Upper lobe of left lung (tissue), 6 donors: ENCODE measurements around the gene MYO5B. TPM values are rescaled to one million over a fixed set of nuclear protein-coding genes. Genes with fewer than 3 reads are reported as not detected.

Experiments
- ATAC-seq, 2 donors: fragments of 200-7000 bp; cut with Tn5 transposase; one replicate each; pipeline ENCODE4 v1.9.1; 2022; ENCODE audit warnings: mild to moderate bottlenecking in 2 of 2, moderate library complexity in 2 of 2; ENCODE audit not compliant: low FRiP score in 2 of 2
- DNase-seq, 2 donors: peaks; one replicate each; pipeline ENCODE4 v3.0.0-alpha.2; 2019 to 2020
- H3K27ac ChIP-seq, 4 donors: fragments of 200-600 bp; sonication (generic); one replicate each; pipeline ENCODE4 v1.5.1; 2016 to 2019
- H3K27me3 ChIP-seq, 4 donors: fragments of 200-600 bp; sonication (generic); one replicate each; pipeline ENCODE4 v1.5.1; 2017 to 2019
- H3K36me3 ChIP-seq, 4 donors: fragments of 200-600 bp; sonication (generic); one replicate each; pipeline ENCODE4 v1.5.1; 2016 to 2019
- H3K4me1 ChIP-seq, 4 donors: fragments of 200-600 bp; sonication (generic); one replicate each; pipeline ENCODE4 v1.5.1; 2018 to 2019
- H3K4me3 ChIP-seq, 4 donors: fragments of 200-600 bp; sonication (generic); one replicate each; pipeline ENCODE4 v1.5.1; 2017 to 2019; ENCODE audit warnings: mild to moderate bottlenecking in 2 of 4, moderate library complexity in 1 of 4
- H3K9me3 ChIP-seq, 4 donors: fragments of 200-600 bp; sonication (generic); one replicate each; pipeline ENCODE4 v1.5.1; 2018 to 2019
- CTCF ChIP-seq, 6 experiments: fragments of 450-650 bp in 4 of 6; fragments of 200-600 bp in 2 of 6; sonication (generic) in 2 of 6; IDR thresholded peaks; one replicate each; pipeline ENCODE4 v1.5.1; 2016 to 2019; ENCODE audit warnings: antibody characterized with exemption in 6 of 6
- EP300 ChIP-seq, 4 donors: sonication (generic); formaldehyde crosslinking; IDR thresholded peaks; one replicate each; pipeline ENCODE4 v1.5.1; 2017; ENCODE audit warnings: antibody characterized with exemption in 4 of 4, control low read depth in 2 of 4
- POLR2A ChIP-seq, 4 donors: fragments of 450-650 bp; IDR thresholded peaks; one replicate each; pipeline ENCODE4 v1.5.1; 2016 to 2017; ENCODE audit warnings: antibody characterized with exemption in 4 of 4, mild to moderate bottlenecking in 2 of 4
- POLR2AphosphoS5 ChIP-seq, 2 donors: sonication (generic); formaldehyde crosslinking; IDR thresholded peaks; one replicate each; pipeline ENCODE4 v1.5.1; 2017; ENCODE audit warnings: antibody characterized with exemption in 2 of 2
- WGBS, 2 donors: methylation state at CpG; one replicate each; pipeline ENCODE4 v1.1.5; 2017 to 2018; 5-methylcytosine and 5-hydroxymethylcytosine counted together
- total RNA-seq, 6 donors: library from RNA; depleted of rRNA in 4 of 6; stranded (reverse); fragments of >200 nt in 4 of 6; gene quantifications; one replicate each; pipeline versions ENCODE4 v1.1.0 to v1.2.1, GENCODE V29; 2016 to 2021
- donor health status: DM: no; HTN: no; CAD: no; lungs with moderate emphysema.
- donor health status: DM: no; HTN: yes; CAD: no; lungs with severe emphysema.

The MYO5B gene
- total RNA-seq, 6 donors from 2014 or later = 25.4 to 95.2 (median 49.6) TPM

DNA sequence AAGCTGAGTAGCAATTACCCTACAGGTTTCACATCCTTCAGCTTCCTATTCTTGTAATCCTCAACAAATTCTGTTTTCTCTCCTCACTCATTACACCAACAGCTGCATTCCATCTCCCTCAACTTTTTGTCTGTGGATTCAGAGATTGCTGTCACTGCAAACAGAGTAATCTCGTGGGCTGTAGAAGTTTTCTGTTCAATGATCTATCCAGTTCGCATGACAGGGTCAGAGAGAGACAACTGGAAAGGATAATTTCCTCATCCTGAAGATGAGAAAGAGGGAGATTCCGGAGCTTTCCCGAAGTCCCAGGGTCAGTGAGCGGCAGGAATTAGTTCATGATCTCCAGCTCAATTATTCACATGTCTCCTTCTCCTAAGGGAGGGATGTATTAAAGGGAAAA lies 75.7 kb downstream of the MYO5B start:
- no peak for DNase-seq
- ATAC-seq = no peak
- TF ChIP-seq POLR2AphosphoS5 (IDR thresholded peaks at IDR 0.05) (no peak), EP300 (IDR thresholded peaks at IDR 0.05) (no peak), POLR2A (IDR thresholded peaks at IDR 0.05) (no peak), CTCF (IDR thresholded peaks at IDR 0.05) (no peak)
- Histone ChIP-seq H3K27ac (no peak overlapping the region), H3K36me3 (no peaks in the 10 kb centered on the region), H3K4me3 (no peak overlapping the region), H3K4me1 (peaks cover 3 to 9% (median 4%) of the 10 kb centered on the region in 4 donors), H3K9me3 (no peaks in the 10 kb centered on the region), H3K27me3 (no peaks in the 10 kb centered on the region)
- WGBS, 2 donors = 52 to 55% methylated on average over 5 of the region's 5 CpGs

DNA sequence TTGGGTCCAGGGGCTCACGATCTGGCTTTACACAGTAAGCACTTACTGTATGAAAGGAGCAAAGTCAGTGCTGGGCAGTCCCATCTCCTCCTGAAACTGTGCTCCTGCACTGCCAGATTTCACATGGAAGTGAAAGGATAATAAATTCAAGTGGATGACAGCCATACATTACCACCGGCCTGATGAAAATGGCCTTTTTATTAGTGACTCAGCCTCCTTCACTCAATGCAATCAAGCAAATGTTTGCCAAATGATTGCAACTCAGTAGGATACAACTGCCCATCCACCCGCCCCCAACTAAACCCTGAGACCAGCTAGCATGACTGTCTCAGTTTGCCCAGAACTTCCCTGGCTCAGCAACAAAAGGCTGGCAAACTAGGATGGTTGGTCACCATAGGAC lies 77.1 kb downstream of the MYO5B start:
- Histone ChIP-seq H3K4me3 (no peak overlapping the region), H3K27me3 (no peaks in the 10 kb centered on the region), H3K4me1 (peaks cover 3 to 11% (median 4%) of the 10 kb centered on the region in 4 donors), H3K36me3 (no peaks in the 10 kb centered on the region), H3K27ac (no peak overlapping the region), H3K9me3 (no peaks in the 10 kb centered on the region)
- ATAC-seq = no peak
- DNase-seq = no peak
- WGBS, 2 donors = 72 to 76% methylated on average over 3 of the region's 3 CpGs
- TF ChIP-seq POLR2A (IDR thresholded peaks at IDR 0.05) (no peak), CTCF (IDR thresholded peaks at IDR 0.05) (no peak), POLR2AphosphoS5 (IDR thresholded peaks at IDR 0.05) (no peak), EP300 (IDR thresholded peaks at IDR 0.05) (no peak)

DNA sequence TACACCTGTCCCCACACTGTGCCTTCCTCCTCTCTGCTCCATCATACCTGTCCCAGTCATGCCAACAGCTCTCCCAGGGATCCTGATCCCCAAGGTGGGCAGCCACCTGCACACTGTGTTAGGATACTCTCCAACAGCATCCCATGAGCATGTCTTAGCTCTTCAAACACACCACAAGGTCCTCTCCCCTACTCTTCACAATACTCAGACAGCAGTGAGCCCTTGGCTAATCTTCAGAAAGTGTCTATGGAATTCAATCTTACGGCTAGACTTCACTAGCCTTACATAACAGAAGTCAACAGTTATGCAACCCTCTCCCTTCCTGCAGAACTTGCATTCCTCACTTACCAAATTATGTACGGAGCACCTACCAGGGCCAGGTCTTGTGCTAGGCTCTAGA lies 79.9 kb downstream of the MYO5B start:
- Histone ChIP-seq H3K9me3 (no peaks in the 10 kb centered on the region), H3K4me1 (peaks cover 3 to 11% (median 4%) of the 10 kb centered on the region in 4 donors), H3K4me3 (no peak overlapping the region), H3K27ac (no peak overlapping the region), H3K36me3 (no peaks in the 10 kb centered on the region), H3K27me3 (no peaks in the 10 kb centered on the region)
- peak in 1 of 2 donors; percentile 24 for DNase-seq
- ATAC-seq = peak; percentile 42 to 73
- TF ChIP-seq EP300 (IDR thresholded peaks at IDR 0.05) (no peak), CTCF (IDR thresholded peaks at IDR 0.05) (no peak), POLR2AphosphoS5 (IDR thresholded peaks at IDR 0.05) (no peak), POLR2A (IDR thresholded peaks at IDR 0.05) (no peak)
- 36 to 47% methylated on average over 2 of the region's 2 CpGs for WGBS, 2 donors

- H3K27ac ChIP-seq = no peak overlapping the region
- ATAC-seq = no peak
- H3K9me3 ChIP-seq = no peaks in the 10 kb centered on the region
- peaks cover under 1 to 11% (median 3%) of the 10 kb centered on the region in 4 donors for H3K4me1 ChIP-seq
- no peak for TF ChIP-seq POLR2AphosphoS5 (IDR thresholded peaks at IDR 0.05)
- TF ChIP-seq POLR2A (IDR thresholded peaks at IDR 0.05) = no peak
- WGBS, 2 donors = 55 to 66% methylated on average over 6 of the region's 6 CpGs
- no peak overlapping the region for H3K4me3 ChIP-seq
- no peaks in the 10 kb centered on the region for H3K36me3 ChIP-seq
- no peaks in the 10 kb centered on the region for H3K27me3 ChIP-seq
- DNase-seq = no peak
Measured at GRCh38 chr18:50114448-50114847, 80.5 kb downstream of the MYO5B start.

DNA sequence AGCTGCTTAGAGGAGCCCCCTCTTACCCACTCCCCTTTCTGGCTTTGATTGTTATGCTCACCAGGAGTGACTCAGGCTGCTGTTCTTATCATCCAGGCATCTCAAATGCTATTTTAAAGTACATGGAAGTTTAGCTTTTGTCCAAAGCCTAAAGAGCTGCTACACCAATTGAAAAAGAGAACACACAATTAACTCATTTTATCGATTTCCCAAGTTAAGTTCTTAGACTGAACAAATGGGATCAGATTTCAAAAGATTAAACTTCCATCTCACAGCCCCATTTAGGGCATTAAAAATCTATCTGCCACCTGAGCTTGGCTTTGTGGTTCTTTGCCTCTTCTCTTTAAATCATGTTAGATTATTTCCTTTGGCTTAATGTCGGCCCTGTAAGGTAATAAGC lies 81.2 kb downstream of the MYO5B start:
- no peaks in the 10 kb centered on the region for H3K27me3 ChIP-seq
- DNase-seq (no peak), ATAC-seq (no peak)
- 50% methylated on average over 2 of the region's 2 CpGs for WGBS, 2 donors
- no peak overlapping the region for H3K4me3 ChIP-seq
- H3K27ac ChIP-seq = no peak overlapping the region
- no peak for TF ChIP-seq POLR2AphosphoS5 (IDR thresholded peaks at IDR 0.05)
- no peak for TF ChIP-seq EP300 (IDR thresholded peaks at IDR 0.05)
- no peak for TF ChIP-seq CTCF (IDR thresholded peaks at IDR 0.05)
- TF ChIP-seq POLR2A (IDR thresholded peaks at IDR 0.05) = no peak
- peaks cover 0 to 11% (median 3%) of the 10 kb centered on the region in 4 donors for H3K4me1 ChIP-seq
- H3K9me3 ChIP-seq = no peaks in the 10 kb centered on the region
- H3K36me3 ChIP-seq = no peaks in the 10 kb centered on the region
